Kidney epithelial cell (primary cell): ENCODE results near the gene ABHD12. TPM values are rescaled to one million over a fixed set of nuclear protein-coding genes. Genes with fewer than 3 reads are reported as not detected.

Source experiments
- DNase-seq: peaks from one replicate; pipeline ENCODE4 v3.0.0-alpha.2; 2010; ENCODE audit warnings: low read depth
- H3K27me3 ChIP-seq: 2 replicates; pipeline ENCODE4 v1.6.0; 2011; ENCODE audit warnings: low read length; ENCODE audit not compliant: control insufficient read depth, insufficient read depth
- H3K36me3 ChIP-seq: 2 replicates; pipeline ENCODE4 v1.5.1; 2011; ENCODE audit warnings: low read length; ENCODE audit not compliant: control insufficient read depth, insufficient read depth
- H3K4me3 ChIP-seq: 2 replicates; pipeline ENCODE4 v1.5.1; 2011; ENCODE audit warnings: low read depth, mild to moderate bottlenecking, control low read depth, low read length
- CTCF ChIP-seq: IDR thresholded peaks from 2 replicates; pipeline ENCODE4 v1.5.1; 2011; ENCODE audit warnings: mild to moderate bottlenecking, moderate library complexity, low read length, control low read depth, inconsistent platforms; ENCODE audit not compliant: insufficient read depth, poor library complexity, severe bottlenecking
- total RNA-seq: library from RNA; depleted of rRNA; stranded (reverse); fragments of >200 nt; gene quantifications from 2 replicates; pipeline ENCODE4 v1.2.3, GENCODE V29; 2015

Gene ABHD12
- total RNA-seq, 1 donor from 2014 or later = 75.1 TPM

GRCh38 chr20:25273046-25273445 is 117.6 kb downstream of the ABHD12 start:
- H3K27me3 ChIP-seq = no peaks in the 10 kb centered on the region

GRCh38 chr20:25272223-25273000 is 118.2 kb downstream of the ABHD12 start:
- Histone ChIP-seq H3K4me3 (no peak overlapping the region), H3K27me3 (no peaks in the 10 kb centered on the region), H3K36me3 (peaks cover 4% of the 10 kb centered on the region)
- no peak for DNase-seq
- no peak for TF ChIP-seq CTCF

More at GRCh38 chr20:25273046-25273445, 117.6 kb downstream of the ABHD12 start:
- no peak for TF ChIP-seq CTCF
- Histone ChIP-seq H3K36me3 (peaks cover 4% of the 10 kb centered on the region), H3K4me3 (no peak overlapping the region)
- DNase-seq = no peak

GRCh38 chr20:25271486-25272222 is 119.0 kb downstream of the ABHD12 start:
- no peaks in the 10 kb centered on the region for H3K27me3 ChIP-seq
- TF ChIP-seq CTCF = no peak
- DNase-seq = no peak
- H3K4me3 ChIP-seq = no peak overlapping the region
- peaks cover 2% of the 10 kb centered on the region for H3K36me3 ChIP-seq

GRCh38 chr20:25270829-25271251 is 119.8 kb downstream of the ABHD12 start:
- no peak for TF ChIP-seq CTCF
- Histone ChIP-seq H3K27me3 (no peaks in the 10 kb centered on the region), H3K36me3 (peaks cover 2% of the 10 kb centered on the region), H3K4me3 (no peak overlapping the region)
- DNase-seq = no peak

GRCh38 chr20:25269833-25270170 is 120.8 kb downstream of the ABHD12 start:
- DNase-seq = no peak
- TF ChIP-seq CTCF = no peak
- Histone ChIP-seq H3K4me3 (no peak overlapping the region), H3K27me3 (no peaks in the 10 kb centered on the region), H3K36me3 (peaks cover 1% of the 10 kb centered on the region)
